Muscle of arm (tissue), 12 donors: ENCODE results near the gene NAA60. TPM values are rescaled to one million over a fixed set of nuclear protein-coding genes. Genes with fewer than 3 reads are reported as not detected.
"Not testable (repeated sequence)": the region's sequence is repeated elsewhere in the genome, so short reads cannot be mapped to it uniquely, and the experiment has no call there.

Source experiments
- DNase-seq: peaks from one replicate; pipeline ENCODE4 v3.0.0-alpha.2; 2013
- polyA plus RNA-seq, 12 donors: library from polyadenylated mRNA; unstranded; fragments of 120-200 nt; gene quantifications; one replicate each; pipeline ENCODE4 v1.2.1, GENCODE V29; 2013; ENCODE audit not compliant: insufficient read length in 12 of 12

NAA60 gene
- polyA plus RNA-seq, 12 donors: 27.7 to 56.1 (median 33.1) TPM; not detected in 1

DNA sequence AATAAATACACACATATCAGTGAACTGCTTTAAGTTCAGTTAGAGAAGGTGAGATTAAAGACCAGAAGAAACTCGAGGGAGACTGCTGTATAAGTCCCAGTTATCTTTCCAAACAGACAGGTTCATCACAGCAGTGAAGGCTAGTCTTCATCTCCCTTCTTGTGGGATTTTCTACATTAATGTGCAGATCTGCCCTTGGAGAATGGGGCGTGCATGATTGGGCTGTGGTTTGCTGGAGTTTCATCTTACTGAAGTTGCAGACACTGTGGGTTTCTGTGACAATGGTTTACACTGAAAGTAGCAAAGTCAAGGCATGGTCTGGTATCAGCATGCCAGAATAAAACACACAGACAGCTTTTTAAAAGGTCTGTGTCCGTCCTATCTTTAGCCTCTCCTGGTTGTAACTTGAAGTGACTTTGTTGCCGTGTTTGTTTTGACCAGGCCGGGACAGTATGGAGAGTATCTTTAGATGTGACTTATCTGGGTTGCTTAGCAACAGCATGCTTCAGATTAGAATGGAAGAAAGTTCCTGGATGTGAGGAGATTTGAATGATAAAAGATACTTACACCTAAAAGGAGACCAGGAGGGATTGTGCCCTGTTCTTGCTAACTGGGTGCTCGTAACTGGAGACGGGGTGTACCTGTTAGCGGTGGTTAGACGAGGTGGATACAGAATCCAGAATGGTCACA lies 16.1 kb downstream of the NAA60 start:
- DNase-seq: no peak

DNA sequence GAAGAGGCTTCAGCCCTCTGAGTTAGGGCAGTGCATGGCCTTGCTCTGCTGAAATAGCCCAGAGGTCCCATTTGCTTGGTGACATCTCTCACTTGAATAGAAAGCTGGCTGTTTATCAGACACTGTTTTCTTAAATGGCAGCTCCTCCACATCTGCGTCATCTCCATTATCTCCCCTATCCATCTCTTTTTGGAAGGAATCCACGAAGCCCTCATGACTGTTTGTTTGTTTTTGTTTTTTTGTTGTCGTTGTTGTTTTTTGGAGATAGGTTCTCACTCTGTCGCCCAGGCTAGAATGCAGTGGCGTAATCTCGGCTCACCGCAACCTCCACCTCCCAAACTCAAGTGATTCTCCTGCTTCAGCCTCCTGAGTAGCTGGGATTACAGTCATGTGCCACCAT lies 16.6 kb downstream of the NAA60 start:
- no peak for DNase-seq

- no peak for DNase-seq
These were observed 17.1 kb downstream of the NAA60 start for GRCh38 chr16:3460585-3460984.

DNA sequence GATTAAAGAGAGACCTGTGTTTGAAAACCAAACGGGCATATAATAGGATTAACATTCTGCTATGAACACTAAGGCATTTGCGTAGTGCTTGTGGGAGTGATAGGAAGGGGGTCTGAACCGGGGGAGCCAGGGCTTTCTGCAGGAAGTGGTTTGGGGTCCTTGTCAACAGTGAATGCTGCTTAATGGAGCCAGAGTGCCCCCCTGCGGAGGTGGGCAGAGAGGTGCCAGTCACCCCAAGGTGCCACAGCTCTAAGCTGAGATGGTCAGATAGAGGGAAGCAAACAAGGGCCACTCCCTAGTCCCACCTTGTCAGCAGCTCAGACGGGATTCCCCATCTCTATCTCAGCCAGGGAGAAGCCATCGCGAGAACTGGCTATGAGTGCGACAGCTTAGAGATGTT lies 17.7 kb downstream of the NAA60 start:
- DNase-seq: no peak

GRCh38 chr16:3465301-3465700 lies 21.8 kb downstream of the NAA60 start:
- DNase-seq: no peak

DNA sequence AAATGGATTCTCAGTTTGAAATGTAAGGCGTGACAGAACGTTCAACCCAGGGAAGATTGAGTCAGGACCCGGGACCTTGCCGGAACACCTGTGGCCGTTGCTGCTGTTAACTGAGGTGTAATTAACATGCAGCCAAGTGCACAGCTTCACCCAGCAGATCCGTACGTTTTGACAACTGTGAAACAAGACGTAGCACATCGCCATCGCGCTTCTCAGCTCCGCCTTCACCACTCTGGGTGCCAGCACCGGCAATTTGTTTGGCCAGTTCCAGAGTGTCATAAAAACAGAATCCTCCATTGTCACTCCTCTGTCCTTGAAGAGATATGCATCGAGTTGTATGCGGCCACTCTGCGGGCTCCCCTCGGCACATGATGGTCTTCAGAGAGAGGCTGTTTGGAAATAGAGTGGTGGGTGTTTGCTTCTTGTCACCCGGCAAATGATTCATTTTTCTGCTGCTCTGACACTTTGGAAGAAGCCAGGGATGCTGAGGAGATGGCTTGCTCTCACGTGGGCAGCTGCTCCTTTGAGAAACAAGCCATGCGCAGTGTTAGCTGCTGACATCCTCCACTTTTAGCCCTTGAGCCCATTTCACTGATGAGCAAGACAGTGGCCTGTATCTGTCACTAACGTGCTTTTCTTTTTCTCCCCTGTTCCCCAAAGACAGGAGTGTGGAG lies 22.6 kb downstream of the NAA60 start:
- no peak for DNase-seq

GRCh38 chr16:3467182-3467581 lies 23.7 kb downstream of the NAA60 start:
- no peak for DNase-seq

GRCh38 chr16:3467921-3468320 lies 24.4 kb downstream of the NAA60 start:
- DNase-seq: no peak

GRCh38 chr16:3468501-3468900 lies 25.0 kb downstream of the NAA60 start:
- DNase-seq: no peak

DNA sequence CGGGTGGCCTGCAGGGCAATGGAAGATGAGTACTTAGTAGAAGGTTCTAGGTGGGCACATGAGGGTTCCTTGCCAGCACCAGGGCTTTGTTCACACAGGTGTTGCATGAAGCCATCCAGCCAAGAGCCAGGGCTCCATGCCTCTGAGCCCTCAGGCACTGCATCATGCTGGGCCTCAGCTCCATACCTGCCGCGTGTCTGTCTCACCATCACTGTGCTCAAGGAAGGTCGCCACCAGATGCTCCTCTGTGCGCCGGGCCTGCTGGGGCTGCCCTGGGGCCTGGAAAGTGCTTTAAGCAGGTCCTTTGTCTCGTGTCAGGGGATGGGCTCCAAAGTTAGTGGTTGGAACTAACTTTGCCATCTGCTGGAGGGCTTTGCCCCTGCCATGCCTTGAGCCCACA lies 26.3 kb downstream of the NAA60 start:
- DNase-seq: no peak

DNA sequence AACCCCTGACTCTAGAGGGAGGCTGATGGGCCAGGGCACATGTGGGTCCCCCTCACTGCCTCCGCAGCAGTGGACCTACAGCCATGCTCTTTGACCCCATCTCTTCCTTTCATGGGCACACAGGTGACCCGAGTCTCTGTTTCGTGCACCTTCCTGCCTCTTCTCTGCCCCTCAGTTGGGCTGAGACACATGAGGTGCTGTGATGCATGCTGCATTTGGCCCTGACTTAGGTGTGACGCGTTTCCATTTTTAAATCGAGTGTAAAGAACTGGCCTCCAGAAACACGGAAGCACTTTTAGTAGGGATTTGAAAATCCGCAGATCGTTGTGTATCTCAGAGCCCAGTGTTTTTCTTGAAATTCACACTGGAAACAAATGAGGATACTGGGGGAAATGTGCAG lies 27.2 kb downstream of the NAA60 start:
- no peak for DNase-seq

GRCh38 chr16:3471518-3472176 lies 28.2 kb downstream of the NAA60 start:
- no peak for DNase-seq

DNA sequence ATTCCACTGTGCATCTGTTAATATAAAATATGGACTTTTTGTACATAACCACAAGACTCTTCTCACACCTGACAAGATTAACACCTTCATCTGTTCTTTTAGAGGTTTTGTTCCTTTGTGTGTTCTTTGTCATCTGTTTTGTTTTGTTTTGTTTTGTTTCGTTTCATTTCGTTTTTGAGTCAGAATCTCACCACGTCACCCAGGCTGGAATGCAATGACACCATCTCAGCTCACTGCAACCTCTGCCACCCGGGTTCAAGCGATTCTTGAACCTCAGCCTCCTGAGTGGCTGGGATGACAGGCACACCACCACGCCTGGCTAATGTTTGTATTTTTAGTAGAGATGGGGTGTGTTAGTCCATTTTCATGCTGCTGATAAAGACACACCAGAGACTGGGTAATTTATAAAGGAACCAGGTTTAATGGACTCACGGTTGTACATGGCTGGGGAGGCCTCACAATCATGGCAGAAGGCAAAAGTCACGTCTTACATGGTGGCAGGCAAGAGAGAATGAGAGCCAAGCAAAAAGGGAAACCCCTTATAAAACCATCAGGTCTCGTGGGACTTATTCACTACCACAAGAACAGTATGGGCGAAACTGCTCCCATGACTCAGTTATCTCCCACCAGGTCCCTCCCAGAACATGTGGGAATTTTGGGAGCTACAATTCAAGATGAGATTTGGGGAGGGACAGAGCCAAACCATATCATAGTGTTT lies 29.6 kb downstream of the NAA60 start:
- no peak for DNase-seq

DNA sequence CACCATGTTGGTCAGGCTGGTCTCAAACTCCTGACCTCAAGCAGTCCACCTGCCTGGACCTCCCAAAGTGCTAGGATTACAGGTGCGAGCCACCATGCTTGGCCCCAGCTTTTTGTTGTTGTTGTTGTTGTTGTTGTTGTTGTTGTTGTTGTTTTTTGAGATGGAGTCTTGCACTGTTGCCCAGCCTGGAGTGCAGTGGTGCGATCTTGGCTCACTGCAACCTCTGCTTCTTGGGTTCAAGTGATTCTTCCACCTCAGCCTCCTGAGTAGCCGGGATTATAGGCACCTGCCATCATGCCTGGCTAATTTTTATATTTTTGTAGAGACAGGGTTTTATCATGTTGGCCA lies 30.1 kb downstream of the NAA60 start:
- DNase-seq: not testable (repeated sequence)

- no peak for DNase-seq
These were observed 30.8 kb downstream of the NAA60 start for GRCh38 chr16:3474136-3474779.

DNA sequence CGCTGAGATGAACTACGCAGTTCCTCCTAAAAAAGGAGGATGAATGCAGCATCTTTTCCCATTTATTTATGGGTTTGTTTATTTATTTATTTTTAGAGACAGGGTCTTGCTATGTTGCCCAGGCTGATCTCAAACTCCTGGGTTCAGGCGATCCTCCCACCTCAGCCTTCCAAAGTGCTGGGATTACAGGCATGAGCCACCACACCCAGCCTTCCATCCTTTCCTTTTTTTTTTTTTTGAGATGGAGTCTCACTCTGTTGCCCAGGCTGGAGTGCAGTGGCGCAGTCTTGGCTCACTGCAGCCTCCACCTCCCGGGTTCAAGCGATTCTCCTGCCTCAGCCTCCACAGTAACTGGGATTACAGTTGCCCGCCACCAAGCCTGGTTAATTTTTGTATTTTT lies 31.4 kb downstream of the NAA60 start:
- DNase-seq: not testable (repeated sequence)

GRCh38 chr16:3475604-3476375 lies 32.3 kb downstream of the NAA60 start:
- DNase-seq: no peak

DNA sequence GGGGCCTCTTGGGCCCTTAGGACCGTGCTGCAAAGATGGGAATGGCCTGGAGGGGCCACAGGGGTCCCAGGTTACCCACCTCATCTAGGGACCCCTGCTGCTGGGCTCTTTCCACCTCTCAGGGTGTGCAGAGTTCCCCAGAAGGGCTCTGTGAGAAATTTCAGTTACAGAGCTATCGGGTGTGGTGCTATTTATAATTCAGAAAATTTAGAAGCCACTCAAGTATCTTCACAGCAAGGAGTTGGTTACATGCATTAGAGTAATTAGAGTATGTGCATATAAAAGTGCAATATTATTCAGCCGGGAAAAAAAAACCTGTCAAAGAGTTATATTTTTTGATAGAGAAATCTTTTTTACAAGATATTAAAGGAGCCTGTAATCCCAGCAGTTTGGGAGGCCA lies 32.9 kb downstream of the NAA60 start:
- DNase-seq: no peak

DNA sequence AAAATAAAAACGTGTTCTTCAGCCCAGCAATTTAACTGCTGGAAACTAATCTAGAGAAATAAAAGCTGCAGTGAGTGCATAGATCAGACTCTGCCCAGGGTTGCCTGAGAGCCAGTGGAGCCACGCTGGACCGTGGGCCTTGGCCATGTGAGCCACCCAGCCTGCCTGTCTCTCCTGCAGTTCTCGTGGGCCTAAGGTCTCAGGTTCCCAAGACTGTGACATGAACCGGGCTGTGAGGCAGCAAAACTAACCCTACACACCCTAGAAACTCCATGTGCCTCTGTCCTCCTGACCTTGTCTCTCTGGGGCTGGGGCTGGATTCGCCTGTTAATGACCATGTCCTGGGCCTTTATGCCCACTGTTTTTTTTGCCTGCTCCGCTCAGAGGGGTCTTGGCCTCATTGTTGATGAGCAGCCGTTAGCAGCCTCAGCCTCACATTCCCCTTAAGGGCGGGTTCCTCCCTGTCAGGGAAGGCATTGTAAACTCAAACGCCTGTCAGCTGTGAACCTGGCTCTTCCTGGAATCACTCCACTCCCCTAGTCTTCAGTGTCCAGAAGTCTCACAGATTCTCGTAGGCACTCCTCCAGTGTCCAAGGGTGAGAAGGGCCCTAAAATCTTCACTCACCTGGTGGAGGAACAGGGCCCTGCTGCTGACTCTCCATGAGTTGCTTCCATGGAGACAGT lies 34.9 kb downstream of the NAA60 start:
- no peak for DNase-seq

DNA sequence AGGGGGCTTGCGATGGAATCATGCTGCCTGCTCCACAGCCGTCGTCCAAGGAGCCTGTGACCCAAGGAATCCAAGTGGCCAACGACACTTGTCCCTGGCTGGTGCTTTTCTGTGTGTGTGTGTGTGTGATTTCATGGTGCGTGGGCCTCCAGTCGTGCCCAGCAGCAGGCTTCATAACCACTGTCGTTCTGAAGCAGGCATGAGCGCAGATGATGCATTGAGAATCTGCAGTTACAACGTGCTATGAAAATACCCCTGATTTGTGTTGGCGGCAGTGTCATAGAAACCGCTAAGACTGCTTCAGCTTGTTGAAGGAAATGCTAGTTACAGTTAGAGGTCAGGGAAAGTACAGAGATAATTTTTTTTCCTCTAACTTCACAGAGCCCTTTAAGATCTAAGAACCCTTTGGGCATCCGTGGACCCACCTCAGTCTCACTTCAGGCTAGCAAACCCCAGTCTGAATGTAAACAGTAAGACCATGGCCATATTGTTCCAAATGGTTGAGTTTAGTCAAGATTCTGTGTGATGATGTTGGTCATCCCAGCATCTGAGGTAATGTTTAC lies 36.3 kb downstream of the NAA60 start:
- no peak for DNase-seq
